HG03520 (cell line): ENCODE measurements around the gene LNP1.
"Not testable (repeated sequence)": the region's sequence is repeated elsewhere in the genome, so short reads cannot be mapped to it uniquely, and the experiment has no call there.

Experiments
- ATAC-seq: cut with Tn5 transposase; IDR thresholded peaks from one replicate; pipeline ENCODE4 v1.9.1; 2021; ENCODE audit warnings: mild to moderate bottlenecking, moderate library complexity; ENCODE audit not compliant: unreplicated experiment

The LNP1 gene

DNA sequence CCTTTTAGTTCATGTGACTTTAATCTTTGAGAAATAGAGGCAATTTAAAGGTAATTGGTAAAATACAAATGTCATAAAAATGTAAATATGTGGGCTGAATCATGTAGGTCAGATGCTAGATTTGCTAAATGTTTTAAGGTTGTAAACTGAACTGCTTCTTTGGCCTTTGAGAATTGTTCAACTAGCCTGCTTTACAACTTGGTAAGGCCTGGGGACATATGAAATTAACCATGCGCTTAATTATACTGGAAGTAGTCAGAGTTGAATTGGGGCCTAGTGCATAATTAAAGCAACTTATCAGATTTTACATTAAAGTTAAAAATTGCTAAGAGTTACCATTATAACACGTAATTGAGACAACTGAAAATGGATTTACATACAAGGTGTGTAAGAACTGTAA is 70.1 kb downstream of the LNP1 start:
- no peak for ATAC-seq

DNA sequence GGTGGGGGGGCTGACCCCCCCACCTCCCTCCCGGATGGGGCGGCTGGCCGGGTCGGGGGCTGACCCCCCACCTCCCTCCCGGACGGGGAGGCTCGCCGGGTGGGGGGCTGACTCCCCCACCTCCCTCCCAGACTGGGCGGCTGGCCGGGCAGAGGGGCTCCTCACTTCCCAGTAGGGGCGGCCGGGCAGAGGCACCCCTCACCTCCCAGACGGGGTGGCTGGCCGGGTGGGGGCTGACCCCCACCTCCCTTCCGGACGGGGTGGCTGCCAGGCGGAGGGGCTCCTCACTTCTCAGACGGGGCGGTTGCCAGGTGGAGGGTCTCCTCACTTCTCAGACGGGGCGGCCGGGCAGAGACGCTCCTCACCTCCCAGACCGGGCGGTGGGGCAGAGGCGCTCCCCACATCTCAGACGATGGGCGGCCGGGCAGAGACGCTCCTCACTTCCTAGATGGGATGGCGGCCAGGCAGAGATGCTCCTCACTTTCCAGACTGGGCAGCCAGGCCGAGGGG is 76.6 kb downstream of the LNP1 start:
- ATAC-seq, result not testable (repeated sequence)

DNA sequence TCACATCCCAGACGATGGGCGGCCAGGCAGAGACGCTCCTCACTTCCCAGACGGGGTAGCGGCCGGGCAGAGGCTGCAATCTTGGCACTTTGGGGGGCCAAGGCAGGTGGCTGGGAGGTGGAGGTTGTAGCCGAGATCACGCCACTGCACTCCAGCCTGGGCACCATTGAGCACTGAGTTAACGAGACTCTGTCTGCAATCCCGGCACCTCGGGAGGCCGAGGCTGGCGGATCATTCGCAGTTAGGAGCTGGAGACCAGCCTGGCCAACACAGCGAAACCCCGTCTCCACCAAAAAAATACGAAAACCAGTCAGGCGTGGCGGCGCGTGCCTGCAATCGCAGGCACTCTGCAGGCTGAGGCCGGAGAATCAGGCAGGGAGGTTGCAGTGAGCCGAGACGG is 77.2 kb downstream of the LNP1 start:
- ATAC-seq, result not testable (repeated sequence)

DNA sequence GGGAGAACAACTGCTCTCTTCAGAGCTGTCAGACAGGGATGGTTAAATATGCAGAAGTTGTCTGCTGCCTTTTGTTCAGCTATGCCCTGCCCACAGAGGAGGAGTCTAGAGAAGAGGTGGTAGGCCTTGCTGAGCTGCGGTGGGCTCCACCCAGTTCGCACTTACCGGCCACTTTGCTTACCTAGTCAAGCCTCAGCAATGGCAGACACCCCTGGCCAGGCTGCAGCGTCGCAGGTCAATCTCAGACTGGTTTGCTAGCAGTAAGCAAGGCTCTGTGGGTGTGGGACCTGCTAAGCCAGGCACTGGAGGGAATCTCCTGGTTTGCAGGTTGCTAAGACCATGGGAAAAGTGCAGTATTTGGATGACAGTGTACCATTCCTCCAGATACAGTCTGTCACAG is 78.7 kb downstream of the LNP1 start:
- ATAC-seq, result no peak

DNA sequence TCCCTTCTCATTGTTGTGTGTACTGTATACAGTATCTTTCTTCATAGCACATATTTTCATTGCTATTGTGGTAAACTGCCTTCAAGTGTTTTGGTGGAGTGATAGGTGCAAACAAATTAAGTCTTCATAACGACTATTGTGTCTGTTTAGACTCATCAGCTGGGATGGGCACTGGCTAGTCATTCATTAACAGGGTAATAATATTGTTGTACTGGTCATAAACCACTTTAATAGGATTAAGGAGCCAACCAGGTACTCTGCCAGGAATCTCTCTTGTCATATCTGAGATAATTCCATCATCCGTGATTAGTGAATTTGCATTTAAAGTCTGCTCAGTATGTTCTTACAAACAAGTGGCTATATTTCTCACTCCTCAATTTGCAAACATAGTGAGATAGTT is 80.8 kb downstream of the LNP1 start:
- ATAC-seq, result no peak

DNA sequence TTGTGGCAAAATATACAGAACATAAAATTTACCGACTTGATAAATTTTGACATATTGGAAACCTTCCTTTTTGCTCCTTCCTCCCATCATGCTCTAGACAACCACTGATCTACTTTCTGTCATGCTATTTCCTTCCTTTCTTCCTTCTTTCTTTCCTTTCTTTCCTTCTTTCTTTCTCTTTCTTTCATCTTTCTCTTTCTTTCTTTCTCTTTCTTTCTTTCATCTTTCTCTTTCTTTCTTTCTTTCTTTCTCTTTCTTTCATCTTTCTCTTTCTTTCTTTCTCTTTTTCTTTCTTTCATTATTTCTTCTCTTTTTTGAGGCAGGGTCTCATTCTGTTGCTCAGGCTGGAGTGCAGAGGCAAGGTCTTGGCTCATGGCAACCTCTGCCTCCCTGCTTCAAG is 82.2 kb downstream of the LNP1 start:
- no peak for ATAC-seq

DNA sequence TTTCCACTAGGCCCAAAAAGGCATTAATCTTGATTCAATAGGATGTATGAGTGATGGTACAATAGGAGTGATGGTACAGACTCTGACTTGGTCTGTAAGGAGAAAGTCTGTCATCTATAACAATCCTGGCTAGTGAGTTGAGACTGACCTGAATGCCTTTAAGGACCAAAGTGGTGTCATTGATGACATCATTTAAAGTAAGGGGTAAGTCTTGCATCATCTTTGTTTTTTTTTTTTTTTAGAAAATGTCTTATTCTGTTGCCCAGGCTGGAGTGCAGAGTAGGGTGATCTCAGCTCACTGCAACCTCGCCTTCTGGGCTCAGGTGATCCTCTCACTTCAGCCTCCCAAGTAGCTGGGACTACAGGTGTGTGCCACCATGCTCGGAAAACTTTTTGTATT is 85.5 kb downstream of the LNP1 start:
- ATAC-seq, result no peak

DNA sequence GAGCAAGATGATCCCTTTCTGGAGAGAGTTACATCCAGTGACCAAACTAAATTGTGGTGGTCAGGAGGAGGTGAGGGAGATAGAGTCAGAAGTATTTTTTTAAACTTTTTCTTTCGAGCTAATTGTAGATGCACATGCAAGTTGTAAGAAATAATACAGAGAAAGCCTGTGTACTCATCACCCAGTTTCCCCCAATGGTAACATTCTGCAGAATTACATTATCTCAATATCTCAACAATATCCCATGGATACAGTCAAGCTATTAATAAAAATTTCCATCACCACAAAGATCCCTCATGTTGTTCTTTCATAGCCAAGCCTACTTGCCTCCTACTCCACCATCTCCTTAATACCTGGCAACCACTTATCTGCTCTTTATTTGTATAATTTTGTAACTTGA is 87.8 kb downstream of the LNP1 start:
- no peak for ATAC-seq

DNA sequence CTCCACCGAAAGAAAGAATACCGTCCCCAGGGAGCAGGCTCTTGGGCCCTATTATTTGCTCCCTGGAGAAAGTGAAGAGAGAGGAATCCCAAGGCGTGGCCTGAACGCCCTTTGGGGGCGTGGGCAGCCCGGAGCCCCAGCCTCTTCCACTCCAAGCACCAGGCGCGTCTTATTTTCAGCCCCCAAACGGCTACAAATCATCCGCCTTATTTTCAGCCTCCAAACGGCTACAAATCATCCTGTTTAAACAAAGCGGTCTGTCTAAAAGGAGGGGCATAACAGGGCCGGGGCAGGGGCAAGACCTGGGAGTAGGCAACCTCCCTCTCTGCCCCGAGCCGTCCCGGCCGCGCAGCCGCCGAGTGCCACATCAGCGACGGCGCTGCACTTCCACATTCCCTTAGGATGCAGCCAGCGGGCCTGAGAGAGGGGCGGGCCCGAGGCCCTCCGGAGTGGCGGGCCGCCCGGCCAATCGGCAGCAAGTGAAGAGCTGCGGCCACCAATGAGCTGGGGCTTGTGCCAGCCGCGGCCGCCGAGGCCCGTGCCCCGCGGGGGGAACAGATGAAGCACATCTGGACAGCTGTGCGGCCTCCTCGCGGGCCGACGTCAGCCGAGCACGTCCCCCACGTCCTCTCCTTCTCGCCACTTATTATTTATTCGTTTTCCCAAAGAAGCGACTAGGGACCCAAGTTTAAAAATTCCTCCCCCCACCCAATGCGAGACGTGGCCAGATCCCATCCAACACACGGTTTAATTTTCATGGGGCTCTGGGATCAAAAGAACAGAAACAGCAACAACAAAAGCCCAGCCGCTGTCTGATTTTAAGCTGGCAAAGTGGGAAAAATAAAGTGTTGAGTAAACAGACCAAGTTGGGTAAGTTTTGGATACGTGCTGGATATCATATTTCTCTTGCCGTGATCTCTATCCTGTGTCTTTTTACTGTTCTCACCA is 91.0 kb downstream of the LNP1 start, which contains the start of gene TMEM45A:
TSS of gene TMEM45A (plus strand) at position 561 of the 948 bp plus-strand sequence. CDS start 62,593 bp downstream, outside the sequence.
- peak; percentile 98 for ATAC-seq

DNA sequence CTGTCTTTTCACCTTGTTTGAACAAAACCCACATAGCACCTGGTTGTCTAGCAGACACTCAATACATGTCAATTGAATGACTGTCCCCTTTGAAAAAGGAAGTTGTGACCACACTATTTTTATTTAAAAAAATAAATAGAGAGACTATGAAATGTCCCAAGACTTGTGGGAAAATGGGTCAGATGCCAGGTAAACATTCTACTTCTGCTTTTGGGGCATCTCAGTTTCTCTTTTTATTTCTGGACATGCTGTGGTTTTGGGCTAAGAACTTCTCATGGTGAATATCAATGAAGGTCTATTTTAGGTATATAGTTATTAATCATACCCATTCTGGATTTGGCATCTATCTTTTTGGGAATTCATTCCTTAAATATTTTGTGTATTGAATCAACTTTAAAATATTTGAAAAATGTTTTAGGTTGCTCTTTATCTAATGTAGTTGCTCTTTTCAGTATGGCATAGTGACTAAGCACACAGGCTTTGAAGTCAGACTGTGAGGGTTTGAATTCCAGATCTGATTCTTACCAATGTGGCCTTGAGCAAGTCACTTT is 95.4 kb downstream of the LNP1 start:
- ATAC-seq, result peak; percentile 35

DNA sequence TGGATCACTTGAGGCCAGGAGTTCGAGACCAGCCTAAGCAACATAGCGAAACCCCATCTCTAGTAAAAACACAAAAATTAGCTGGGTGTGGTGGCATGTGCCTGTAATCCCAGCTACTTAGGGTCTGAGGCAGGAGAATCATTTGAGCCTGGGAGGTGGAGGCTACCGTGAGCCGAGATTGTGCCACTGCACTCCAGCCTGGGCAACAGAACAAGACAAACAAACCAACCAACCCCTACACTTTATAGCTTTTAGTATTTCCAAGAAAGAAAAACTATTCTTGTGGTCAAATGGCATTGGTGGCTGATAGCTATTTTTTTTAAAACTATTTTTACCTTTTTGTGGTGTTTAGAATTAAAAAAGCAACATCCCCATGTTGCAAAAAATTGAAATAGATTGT is 98.3 kb downstream of the LNP1 start:
- ATAC-seq, result no peak

DNA sequence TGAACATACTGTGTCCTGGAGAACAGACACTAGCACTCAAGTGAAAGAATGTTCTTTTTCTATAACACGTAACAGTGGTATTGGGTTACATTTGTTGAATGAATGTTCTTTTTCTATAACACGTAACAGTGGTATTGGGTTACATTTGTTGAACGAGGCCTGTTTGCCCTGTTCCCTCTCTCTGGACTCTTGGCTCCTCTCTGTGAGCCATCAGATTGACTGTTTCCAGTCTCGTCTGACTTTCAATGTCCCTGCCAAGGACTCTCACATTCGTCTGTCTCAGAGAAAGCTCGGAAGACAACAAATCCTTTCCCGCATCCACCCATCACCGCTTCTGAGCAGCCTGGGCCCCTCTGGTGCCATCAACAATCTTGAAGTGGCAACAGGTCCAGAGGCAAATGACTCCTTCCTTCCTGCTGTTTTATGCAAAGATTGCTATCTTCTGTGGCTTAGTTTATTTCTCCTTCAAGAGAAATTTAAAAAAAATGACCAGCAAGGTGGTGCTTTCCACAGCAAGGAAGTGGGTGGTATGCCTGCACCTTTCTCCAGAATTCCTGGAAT is 99.1 kb downstream of the LNP1 start:
- ATAC-seq, result no peak

DNA sequence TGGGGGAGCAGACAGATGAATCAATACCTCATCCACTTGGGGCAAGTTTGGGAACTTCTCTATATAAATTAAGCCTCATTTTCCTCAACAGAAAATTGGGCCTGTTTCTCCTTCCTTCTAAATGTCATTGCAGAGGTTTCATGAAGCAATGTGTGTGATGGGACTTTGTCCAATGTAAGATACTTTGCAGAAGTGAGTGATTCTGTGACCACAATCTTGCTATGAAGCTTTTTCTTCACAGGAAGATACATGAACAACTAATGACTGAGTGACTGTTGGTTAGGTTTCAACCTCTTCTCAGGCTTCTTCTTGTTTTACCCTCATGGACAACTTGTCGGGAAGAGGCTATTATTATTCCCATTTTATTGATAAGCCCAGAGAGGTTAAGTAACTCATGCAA is 102.1 kb downstream of the LNP1 start:
- peak; percentile 87 for ATAC-seq
